ENCODE data around the gene GALNT14.
A peak's percentile ranks its signal among the peaks of the same experiment; 100 is the strongest.

Gene GALNT14

GRCh38 chr2:30880516-30880915 lies 257.7 kb downstream of the GALNT14 start:
- DNase-seq = no peak

- no peak for DNase-seq
Observed at GRCh38 chr2:30877833-30878232, 260.4 kb downstream of the GALNT14 start.

GRCh38 chr2:30872797-30873196 lies 265.4 kb downstream of the GALNT14 start:
- no peak for DNase-seq

- no peak for DNase-seq
Observed at GRCh38 chr2:30871980-30872789, 266.1 kb downstream of the GALNT14 start.

- no peak for DNase-seq
Observed at GRCh38 chr2:30871440-30871839, 266.8 kb downstream of the GALNT14 start.

- no peak for DNase-seq
Observed at GRCh38 chr2:30869988-30870387, 268.3 kb downstream of the GALNT14 start.

GRCh38 chr2:30867385-30867784 lies 270.9 kb downstream of the GALNT14 start:
- DNase-seq = no peak

GRCh38 chr2:30866974-30867373 lies 271.3 kb downstream of the GALNT14 start:
- DNase-seq = peak; percentile 25

- DNase-seq = peak; percentile 38
Observed at GRCh38 chr2:30865892-30866681, 272.2 kb downstream of the GALNT14 start.

GRCh38 chr2:30865243-30865642 lies 273.0 kb downstream of the GALNT14 start:
- no peak for DNase-seq

- peak; percentile 93 for DNase-seq
Observed at GRCh38 chr2:30862054-30862651, 276.1 kb downstream of the GALNT14 start.

GRCh38 chr2:30860726-30861125 lies 277.5 kb downstream of the GALNT14 start:
- DNase-seq = no peak
